ENCODE results near the gene HSPA1L.
"Not testable (repeated sequence)": the region's sequence is repeated elsewhere in the genome, so short reads cannot be mapped to it uniquely, and the experiment has no call there.

Gene HSPA1L
- total RNA-seq: 11.4 to 12.6 reads per million in 2 donors

DNA sequence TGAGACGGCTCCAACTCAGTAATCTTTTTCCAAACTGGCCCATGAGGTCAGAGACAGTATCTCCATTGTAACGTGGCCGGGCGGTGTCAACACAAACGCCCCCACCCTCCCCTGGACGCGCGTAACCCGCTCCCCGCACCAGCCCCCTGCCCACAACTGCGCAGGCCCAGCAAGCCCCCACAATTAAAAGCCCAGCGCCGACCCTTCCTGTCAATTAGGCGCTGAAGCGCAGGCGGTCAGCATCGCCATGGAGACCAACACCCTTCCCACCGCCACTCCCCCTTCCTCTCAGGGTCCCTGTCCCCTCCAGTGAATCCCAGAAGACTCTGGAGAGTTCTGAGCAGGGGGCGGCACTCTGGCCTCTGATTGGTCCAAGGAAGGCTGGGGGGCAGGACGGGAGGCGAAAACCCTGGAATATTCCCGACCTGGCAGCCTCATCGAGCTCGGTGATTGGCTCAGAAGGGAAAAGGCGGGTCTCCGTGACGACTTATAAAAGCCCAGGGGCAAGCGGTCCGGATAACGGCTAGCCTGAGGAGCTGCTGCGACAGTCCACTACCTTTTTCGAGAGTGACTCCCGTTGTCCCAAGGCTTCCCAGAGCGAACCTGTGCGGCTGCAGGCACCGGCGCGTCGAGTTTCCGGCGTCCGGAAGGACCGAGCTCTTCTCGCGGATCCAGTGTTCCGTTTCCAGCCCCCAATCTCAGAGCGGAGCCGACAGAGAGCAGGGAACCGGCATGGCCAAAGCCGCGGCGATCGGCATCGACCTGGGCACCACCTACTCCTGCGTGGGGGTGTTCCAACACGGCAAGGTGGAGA, at the start of gene HSPA1L, which contains the start of gene HSPA1A:
Gene HSPA1L, minus strand, starts transcription at position 259 of the 814 bp plus-strand sequence. CDS start 3,311 bp downstream, outside the sequence.
Gene HSPA1A, plus strand, starts transcription at position 519 of the 814 bp plus-strand sequence. Its CDS starts 214 bp downstream, at position 733.
- no peak for DNase-seq

DNA sequence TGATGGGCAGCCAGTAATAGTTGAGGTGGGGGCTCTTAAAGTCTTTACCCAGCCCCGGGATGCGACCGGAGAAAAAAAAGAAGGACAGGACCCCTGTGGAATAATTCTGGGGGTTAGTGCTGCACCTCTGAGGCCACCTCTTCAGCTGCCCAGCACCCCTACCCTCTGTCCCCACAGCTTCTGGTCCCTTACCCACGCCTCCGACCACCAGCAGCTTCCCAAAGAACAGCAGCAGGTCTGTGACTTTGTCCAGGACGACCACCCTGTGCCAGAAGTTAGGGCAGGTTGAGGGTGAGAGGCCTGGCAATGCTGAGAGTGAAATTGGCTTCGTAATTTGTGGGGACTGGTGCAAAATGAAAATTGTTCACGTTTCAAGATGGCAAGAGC, 49.7 kb upstream of the HSPA1L start:
- DNase-seq: no peak

DNA sequence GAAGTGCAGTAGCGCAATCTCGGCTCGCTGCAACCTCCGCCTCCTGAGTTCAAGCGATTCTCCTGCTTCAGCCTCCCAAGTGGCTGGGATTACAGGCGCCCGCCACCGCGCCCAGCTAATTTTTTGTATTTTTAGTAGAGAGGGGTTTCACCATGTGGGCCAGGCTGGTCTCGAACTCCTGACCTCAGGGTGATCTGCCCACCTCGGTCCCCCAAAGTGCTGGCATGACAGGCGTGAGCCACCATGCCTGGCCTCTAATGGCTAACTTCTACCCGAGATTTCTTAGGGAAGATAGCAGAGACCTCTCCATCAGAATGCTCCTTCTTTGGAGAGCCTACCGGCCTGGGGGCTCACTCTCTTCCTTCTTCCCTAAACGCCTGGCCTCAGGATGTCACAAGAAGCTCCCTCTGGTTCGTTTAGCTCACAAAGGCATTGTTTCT, 49.1 kb upstream of the HSPA1L start:
- not testable (repeated sequence) for DNase-seq

- peak; percentile 98 for DNase-seq
These were observed 47.5 kb upstream of the HSPA1L start, which contains the start of gene NEU1 for GRCh38 chr6:31862344-31863235. Gene NEU1 (minus strand): TSS chr6:31862821. CDS start chr6:31862776, 45 bp downstream.

DNA sequence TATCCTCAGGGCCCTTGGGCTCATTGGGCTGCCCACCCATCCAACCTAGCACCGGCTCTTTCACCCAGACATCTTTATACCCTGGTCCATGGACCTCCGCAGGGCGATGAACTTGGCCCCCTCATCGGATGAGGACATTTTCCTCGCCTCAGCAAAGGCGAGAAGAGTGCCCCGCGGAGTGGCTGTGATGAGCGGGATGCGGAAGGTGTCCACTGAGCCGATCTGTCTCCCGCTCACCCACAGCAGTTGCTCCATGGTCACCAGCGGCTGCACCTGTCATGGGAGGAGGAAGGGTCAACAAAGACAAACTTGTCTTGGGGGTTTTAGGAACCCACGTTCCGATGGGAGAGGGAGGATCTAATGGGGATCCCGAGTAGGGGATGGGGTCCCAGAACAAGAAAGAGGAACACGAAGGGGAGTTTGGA, 46.8 kb upstream of the HSPA1L start:
- DNase-seq: no peak

DNA sequence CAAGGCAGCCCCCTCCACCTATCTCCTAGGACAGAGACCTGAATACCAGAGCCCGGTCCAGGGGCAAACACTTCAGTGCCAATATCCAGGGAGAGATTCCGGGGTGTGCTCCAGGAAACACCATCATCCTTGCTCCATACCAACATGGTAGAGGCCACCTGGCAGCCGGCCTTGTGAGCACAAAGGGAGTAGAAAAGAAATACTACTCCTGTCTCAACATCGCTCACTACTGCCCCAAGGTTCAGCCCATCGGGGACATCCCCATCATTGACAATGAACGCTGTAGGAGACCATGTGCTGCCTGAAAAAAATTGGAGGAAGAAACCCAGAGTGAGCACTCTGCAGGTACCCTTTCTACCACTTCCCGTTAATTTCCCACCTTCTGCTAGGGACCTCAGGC, 46.1 kb upstream of the HSPA1L start:
- DNase-seq: no peak

DNA sequence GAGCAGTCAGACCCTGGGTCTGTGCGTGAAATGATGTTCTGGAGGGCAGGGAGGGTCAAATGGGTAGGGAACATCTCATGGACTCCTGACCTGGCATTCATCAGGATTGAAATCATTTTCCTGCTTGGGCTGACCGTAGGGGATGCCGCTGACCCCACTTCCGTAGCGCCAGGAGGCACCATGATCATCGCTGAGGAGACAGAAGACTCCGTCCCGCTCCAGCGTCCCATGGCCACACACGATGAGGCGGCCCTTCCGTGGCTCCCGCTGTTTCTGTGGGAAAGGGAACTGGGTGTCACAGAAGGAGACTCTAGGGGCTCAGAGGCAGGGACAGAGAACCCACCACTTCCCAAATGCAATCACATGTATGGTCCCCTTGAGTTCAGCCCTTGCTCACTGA, 45.3 kb upstream of the HSPA1L start:
- DNase-seq: no peak

- DNase-seq: no peak
These were observed 44.8 kb upstream of the HSPA1L start for GRCh38 chr6:31859923-31860322.

DNA sequence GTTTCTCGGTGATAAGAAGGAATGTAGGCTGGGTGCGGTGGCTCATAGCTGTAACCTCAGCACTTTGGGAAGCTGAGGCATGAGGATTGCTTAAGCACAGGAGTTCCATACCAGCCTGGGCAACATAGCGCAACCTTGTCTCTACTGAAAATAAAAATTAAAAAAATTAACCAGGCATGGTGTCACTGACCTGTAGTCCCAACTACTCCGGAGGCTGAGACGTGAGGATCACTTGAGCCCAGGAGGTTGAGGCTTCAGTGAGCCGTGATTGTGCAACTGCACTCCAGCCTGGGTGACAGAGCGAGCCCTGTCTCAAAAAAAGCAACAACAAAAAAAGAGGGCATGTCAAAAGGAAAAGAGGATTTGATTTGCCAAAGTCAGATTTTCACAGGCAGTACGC, 43.6 kb upstream of the HSPA1L start:
- DNase-seq: no peak

DNA sequence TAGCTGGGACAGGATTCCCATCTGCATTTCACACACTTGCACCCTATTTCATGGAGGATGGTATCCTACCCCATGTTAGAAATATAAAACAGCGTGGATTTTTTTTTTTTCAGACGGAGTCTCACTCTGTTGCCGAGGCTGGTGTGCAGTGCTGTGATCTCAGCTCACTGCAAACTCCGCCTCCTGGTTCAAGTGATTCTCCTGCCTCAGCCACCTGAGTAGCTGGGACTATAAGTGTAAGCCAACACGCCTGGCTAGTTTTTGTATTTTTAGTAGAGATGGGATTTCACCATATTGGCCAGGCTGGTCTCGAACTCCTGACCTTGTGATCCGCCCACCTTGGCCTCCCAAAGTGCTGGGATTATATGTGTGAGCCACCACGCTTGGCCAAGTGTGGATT, 42.7 kb upstream of the HSPA1L start:
- DNase-seq: not testable (repeated sequence)

DNA sequence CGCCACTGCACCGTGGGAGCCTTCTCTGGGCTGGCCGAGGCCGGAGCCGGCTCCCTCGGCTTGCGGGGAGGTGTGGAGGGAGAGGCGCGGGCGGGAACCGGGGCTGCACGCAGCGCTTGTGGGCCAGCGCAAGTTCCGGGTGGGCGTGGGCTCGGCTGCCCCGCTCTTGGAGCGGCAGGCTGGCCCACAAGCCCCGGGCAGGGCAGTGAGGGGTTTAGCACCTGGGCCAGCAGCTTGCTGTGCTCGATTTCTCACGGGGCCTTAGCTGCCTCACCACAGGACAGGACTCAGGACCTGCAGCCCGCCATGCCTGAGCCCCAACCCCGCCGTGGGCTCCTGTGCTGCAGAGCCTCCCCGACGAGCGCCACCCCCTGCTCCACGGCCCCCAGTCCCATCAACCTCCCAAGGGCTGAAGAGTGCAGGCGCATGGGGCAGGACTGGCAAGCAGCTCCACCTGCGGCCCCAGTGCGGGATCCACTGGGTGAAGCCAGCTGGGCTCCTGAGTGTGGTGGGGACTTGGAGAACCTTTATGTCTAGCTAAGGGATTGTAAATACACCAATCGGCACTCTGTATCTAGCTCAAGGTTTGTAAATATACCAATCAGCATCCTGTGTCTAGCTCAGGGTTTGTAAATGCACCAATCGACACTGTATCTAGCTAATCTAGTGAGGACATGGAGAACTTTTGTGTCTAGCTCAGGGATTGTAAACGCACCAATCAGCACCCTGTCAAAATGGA, 37.1 kb upstream of the HSPA1L start:
- not testable (repeated sequence) for DNase-seq

GRCh38 chr6:31851485-31851832, 36.4 kb upstream of the HSPA1L start:
- DNase-seq: no peak

GRCh38 chr6:31850765-31851484, 35.8 kb upstream of the HSPA1L start:
- no peak for DNase-seq

DNA sequence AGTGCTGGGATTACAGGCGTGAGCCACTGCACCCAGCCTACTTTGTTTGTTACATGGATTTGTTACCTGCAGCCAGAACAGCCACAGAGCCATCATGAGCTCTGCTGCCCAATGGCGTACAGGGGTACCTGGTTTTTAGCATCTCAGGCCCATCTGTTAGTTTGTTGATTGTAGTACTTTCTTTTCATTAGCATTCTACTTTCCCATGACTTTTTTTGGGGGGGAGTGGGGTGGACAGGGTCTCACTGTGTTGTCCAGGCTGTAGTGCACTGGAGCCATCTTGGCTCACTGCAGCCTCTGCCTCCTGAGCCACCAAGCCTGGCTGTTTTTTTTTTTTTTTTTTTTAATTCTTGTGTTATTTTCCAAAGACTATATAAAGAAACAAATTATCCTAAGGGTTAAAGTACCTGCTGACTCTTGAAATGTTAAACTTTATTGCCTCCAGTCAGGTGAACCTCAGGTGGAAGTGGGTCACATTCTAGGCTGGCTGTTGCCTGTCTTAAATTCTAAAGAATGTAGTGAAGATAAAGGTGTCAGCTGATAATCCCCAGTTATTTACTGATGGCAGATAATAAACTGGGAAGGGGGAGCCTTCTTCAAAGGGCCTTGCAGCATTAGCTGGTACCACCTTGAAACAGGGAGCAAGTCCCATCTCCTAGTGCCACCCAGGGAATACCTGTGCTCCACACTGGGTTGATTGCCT, 32.3 kb upstream of the HSPA1L start:
- DNase-seq: no peak

DNA sequence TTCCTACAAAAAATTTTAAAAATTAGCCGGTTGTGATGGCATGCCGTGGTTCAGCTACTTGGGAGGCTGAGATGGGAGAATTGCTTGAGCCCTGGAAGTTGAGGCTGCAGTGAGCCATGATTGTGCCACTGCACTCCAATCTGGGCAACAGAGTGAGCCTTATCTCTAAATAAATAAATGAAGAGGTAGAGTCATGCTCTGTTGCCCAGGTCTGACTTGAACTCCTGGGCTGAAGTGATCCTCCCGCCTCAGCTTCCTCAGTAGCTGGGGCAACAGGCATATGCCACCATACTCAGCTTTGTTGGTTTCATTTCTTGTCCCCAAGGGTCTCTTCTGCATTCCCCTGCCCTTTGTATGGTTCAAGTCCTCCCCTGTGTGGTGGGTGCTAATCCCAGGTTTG, 29.4 kb upstream of the HSPA1L start:
- DNase-seq: no peak

GRCh38 chr6:31842053-31842452, 27.0 kb upstream of the HSPA1L start:
- no peak for DNase-seq

- not testable (repeated sequence) for DNase-seq
These were observed 24.7 kb upstream of the HSPA1L start for GRCh38 chr6:31839779-31840126.

GRCh38 chr6:31838968-31839367, 23.9 kb upstream of the HSPA1L start:
- DNase-seq: no peak

GRCh38 chr6:31838114-31838553, 23.1 kb upstream of the HSPA1L start:
- not testable (repeated sequence) for DNase-seq

DNA sequence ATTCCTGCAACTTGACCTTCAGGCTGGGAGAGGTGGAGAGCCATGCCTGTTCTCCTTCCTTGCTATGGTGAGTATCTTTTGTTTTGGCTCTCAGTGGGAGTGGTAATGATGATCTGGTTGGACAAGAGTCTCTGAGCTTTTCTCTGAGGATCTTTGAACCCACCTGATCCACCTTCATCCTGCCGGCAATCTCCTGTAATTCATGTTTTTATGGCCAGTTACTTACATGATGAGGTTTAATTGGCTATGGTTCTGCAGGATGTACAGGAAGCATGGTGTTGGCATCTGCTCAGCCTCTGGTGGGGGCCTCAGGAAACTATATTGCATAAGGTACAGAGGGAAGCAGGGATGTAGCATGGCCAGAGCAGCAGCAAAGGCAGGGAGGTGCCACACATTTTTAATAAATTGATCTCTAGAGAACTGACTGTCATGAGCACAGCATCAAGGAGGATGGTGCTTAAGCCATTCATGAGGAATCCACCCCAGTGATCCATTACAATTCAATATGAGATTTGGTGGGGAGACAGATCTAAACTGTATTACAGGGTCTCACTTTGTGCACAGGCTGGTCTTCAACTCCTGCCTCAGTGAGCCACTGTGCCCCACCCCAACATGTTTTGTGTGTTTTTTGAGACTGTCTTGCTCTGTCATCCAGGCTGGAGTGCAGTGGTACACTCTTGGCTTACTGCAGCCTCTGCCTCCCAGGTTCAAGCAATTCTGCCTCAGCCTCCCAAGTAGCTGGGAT, 22.5 kb upstream of the HSPA1L start:
- no peak for DNase-seq
